GM19324 (cell line): ENCODE measurements around the gene EFNA5.
"Not testable (repeated sequence)": the region's sequence is repeated elsewhere in the genome, so short reads cannot be mapped to it uniquely, and the experiment has no call there.

ENCODE experiments used
- ATAC-seq: cut with Tn5 transposase; IDR thresholded peaks from one replicate; pipeline ENCODE4 v1.9.1; 2021; ENCODE audit warnings: mild to moderate bottlenecking, moderate library complexity; ENCODE audit not compliant: unreplicated experiment, low FRiP score

EFNA5 gene

GRCh38 chr5:107444300-107444699 is 226.4 kb downstream of the EFNA5 start:
- ATAC-seq = no peak

GRCh38 chr5:107443897-107444296 is 226.8 kb downstream of the EFNA5 start:
- no peak for ATAC-seq

- no peak for ATAC-seq
These were observed 228.3 kb downstream of the EFNA5 start for GRCh38 chr5:107442452-107442851.

- ATAC-seq = no peak
These were observed 230.9 kb downstream of the EFNA5 start for GRCh38 chr5:107439832-107440231.

- no peak for ATAC-seq
These were observed 232.7 kb downstream of the EFNA5 start for GRCh38 chr5:107437986-107438510.

- ATAC-seq = no peak
These were observed 233.6 kb downstream of the EFNA5 start for GRCh38 chr5:107437154-107437553.

GRCh38 chr5:107436201-107436600 is 234.5 kb downstream of the EFNA5 start:
- ATAC-seq = no peak

- no peak for ATAC-seq
These were observed 235.7 kb downstream of the EFNA5 start for GRCh38 chr5:107435061-107435460.

- not testable (repeated sequence) for ATAC-seq
These were observed 237.1 kb downstream of the EFNA5 start for GRCh38 chr5:107433646-107434045.

- no peak for ATAC-seq
These were observed 238.7 kb downstream of the EFNA5 start for GRCh38 chr5:107431998-107432397.

GRCh38 chr5:107431536-107431935 is 239.2 kb downstream of the EFNA5 start:
- ATAC-seq = no peak

- no peak for ATAC-seq
These were observed 240.6 kb downstream of the EFNA5 start for GRCh38 chr5:107430071-107430625.

- ATAC-seq = no peak
These were observed 242.4 kb downstream of the EFNA5 start for GRCh38 chr5:107428303-107428813.

- ATAC-seq = no peak
These were observed 243.9 kb downstream of the EFNA5 start for GRCh38 chr5:107426872-107427271.

GRCh38 chr5:107426209-107426608 is 244.5 kb downstream of the EFNA5 start:
- ATAC-seq = no peak

- no peak for ATAC-seq
These were observed 245.2 kb downstream of the EFNA5 start for GRCh38 chr5:107425541-107426031.

- no peak for ATAC-seq
These were observed 246.2 kb downstream of the EFNA5 start for GRCh38 chr5:107424491-107424890.

- no peak for ATAC-seq
These were observed 248.2 kb downstream of the EFNA5 start for GRCh38 chr5:107422494-107422893.

GRCh38 chr5:107419498-107419897 is 251.2 kb downstream of the EFNA5 start:
- no peak for ATAC-seq

GRCh38 chr5:107418902-107419301 is 251.8 kb downstream of the EFNA5 start:
- no peak for ATAC-seq

GRCh38 chr5:107418071-107418470 is 252.7 kb downstream of the EFNA5 start:
- no peak for ATAC-seq

- no peak for ATAC-seq
These were observed 255.0 kb downstream of the EFNA5 start for GRCh38 chr5:107415762-107416161.
